ENCODE measurements around the gene HLA-DQB1.
"Not testable (repeated sequence)": the region's sequence is repeated elsewhere in the genome, so short reads cannot be mapped to it uniquely, and the experiment has no call there.

Gene HLA-DQB1

DNA sequence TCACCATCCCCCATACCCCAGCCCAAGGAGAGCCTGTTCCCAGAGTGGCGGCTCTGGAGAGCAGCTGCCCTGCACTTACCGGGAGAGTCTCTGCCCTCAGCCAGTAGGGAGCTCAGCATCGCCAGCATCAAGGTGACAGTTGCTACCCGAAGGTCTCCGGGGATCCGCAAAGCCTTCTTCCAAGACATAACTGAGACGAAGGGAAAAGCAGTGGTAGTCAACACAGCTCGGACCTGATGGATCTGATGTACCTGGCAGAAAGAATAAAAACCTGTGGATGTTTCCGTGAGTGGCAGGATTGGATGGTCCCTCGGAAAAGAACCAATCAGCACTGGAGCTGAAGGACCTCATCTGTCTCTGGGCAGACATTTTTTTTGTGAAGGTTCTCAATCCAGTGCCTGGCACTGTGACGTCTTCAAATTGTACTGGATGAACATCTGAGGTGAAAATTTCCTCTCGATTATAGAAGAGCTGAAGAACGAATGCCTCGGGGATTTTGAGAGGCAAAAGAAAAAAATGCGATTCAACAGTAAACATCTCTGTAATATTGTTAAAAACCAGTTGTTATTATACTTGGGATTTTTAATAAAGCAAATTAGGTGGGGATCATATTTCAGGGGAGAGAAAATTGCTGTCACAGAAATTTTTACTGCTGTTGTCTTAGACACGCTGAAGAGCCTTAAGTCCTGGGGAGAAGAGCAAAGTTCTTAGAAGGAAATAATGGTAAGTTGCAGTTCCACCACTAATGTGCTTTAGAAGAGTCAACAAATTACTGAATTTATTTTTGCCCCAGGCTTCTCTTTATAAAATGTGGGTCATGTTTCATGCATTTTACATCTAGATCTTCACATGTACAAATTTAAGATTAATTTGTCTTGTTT lies at the start of gene HLA-DQB1:
Gene HLA-DQB1, minus strand, starts transcription at position 238 of the 881 bp plus-strand sequence. Its CDS starts 50 bp downstream, at position 188.
- DNase-seq (ENCODE audit: low spot score), result peak; percentile 94

DNA sequence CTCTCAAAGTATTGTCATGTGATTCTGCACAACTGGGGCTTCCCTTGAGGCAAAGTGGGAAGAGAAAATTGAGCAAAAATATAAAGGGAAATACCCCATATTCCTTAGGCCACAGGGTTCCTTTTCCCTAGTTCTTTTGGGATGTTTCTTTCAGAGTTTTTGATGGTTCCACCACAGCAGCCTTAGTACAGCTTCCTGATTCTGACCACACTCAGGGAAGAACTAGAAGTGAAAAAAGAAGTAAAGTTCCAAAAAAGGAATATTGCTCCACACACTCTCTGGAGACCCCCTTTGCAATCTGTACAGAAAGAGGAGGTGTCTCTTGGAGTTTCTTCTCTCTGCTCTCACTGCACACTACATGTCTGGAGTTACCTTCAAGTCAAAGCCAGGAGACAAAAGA lies 46.8 kb upstream of the HLA-DQB1 start:
- no peak for DNase-seq (ENCODE audit: low spot score)

DNA sequence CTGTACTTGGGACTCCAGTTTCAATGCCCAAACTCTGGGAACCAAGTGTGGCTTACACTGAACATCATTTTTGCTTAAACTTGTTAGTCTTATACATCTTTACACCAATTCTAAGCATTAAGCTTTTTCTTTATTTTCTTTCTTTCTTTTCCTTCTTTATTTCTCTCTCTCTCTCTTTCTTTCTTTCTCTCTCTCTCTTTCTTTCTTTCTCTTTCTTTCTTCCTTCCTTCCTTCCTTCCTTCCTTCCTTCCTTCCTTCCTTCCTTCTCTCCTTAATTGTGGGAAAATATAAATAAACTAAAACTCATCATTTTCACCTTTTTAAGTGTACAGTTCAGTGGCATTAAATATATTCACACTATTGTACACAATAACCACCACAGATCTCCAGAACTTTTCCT lies 43.2 kb upstream of the HLA-DQB1 start:
- DNase-seq (ENCODE audit: low spot score), result no peak

- DNase-seq (ENCODE audit: low spot score), result not testable (repeated sequence)
Observed at GRCh38 chr6:32705164-32705563, 38.7 kb upstream of the HLA-DQB1 start.

- no peak for DNase-seq (ENCODE audit: low spot score)
Observed at GRCh38 chr6:32703347-32703746, 36.9 kb upstream of the HLA-DQB1 start.

- DNase-seq (ENCODE audit: low spot score), result peak; percentile 67
Observed at GRCh38 chr6:32700391-32701040, 34.1 kb upstream of the HLA-DQB1 start.

GRCh38 chr6:32697031-32697430 lies 30.6 kb upstream of the HLA-DQB1 start:
- DNase-seq (ENCODE audit: low spot score), result no peak

DNA sequence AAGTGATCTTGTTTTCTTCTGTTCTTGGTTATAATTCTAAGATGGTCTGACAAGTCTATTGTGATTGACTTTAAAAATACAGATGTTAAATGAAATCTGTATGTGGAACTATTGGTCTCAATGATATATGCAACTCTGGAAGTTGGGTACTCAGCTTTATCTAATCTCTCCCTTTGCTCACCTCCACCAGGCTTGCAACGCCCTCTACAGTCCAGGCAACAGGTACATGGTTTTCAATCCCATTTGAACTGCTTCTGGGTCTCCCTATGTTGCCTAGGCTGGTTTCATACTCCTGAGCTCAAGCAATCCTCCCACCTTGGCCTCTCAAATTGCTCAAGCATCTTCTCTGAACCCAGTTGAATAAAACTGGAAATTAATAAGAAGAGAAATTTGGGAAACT lies 25.6 kb upstream of the HLA-DQB1 start:
- DNase-seq (ENCODE audit: low spot score), result peak; percentile 78

DNA sequence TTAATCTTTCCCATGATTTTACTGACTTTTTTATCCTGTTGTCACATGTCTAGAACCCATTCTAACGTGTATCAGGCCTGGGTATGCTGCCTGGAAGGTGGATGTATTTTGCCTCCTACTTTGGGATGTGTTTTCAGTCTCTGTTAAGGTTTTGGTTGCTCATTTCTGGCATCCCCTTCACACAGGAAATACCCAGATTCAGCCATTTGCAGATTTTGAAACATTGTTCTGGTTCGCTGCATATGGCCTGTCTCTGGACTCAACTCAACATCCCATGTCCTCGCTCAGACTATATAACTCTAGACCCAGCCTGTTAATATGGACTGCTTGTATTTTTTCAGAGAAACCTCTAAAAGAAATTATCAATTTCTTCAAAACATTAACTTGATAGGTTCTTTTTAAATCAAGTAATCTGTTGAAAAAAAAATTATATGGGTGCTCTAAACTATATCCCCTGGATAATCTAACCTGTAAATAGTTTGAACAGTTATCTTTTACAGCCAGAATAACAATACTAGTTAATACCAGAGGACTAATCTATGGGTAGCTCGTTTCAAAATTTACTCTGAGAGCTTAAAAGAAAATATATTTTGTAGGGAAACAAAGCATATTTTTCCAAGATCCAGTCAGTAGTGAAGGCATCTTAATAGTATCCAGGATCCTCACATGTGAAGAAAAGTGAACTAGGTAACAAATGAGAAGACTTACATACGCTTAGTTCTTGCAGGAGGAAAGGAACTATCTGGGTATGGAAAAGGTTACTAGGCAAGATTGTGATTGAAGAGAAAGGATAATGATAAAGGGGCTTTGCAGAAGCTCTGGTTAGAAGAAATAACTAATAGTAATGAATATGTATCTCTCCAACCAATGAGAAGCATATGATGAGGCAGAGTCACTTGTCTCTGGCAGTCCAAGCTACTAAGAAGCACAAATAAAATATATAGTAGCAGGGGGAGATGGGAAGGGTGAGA lies 23.4 kb upstream of the HLA-DQB1 start:
- peak; percentile 72 for DNase-seq (ENCODE audit: low spot score)

DNA sequence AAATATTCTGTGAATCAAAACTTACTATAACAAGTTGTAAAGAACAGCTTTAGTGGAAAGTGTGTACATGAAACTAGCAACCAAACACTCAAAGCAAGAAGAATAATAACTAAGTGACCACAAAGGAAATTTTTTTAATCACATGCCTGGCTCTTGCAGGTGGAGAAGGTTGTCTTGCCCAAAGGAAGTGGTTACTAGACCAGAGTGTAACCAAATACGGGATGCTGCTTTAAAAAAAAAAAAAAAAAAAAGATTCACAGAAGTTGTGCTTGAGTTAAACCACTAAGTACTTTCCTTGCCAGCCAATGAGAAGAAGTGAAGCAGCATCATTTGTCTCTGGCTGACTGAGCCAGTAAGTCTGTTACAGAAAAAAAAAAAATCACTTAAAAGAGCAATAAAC lies 19.1 kb upstream of the HLA-DQB1 start:
- peak; percentile 91 for DNase-seq (ENCODE audit: low spot score)

GRCh38 chr6:32684246-32684645 lies 17.8 kb upstream of the HLA-DQB1 start:
- no peak for DNase-seq (ENCODE audit: low spot score)

GRCh38 chr6:32680055-32680454 lies 13.6 kb upstream of the HLA-DQB1 start:
- DNase-seq (ENCODE audit: low spot score), result no peak

DNA sequence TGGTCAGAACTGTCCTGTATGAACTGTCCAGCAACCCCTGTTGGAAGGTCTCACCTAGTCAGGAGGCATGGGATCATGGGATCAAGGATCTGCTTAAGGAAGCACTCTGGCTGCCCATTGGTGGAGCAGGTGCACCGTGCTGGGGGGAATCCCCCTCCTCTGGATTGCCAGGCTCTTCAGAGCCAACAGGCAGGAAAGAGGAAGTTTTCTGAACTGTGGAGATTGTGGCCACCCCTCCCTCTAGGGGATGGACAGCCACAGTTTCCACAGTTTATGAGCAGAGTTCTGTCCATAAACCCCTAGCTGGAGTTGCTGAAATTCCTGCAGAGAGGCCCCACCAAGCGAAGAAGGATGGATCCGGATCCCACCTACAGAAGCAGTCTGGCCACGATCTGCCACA lies 13.0 kb upstream of the HLA-DQB1 start:
- DNase-seq (ENCODE audit: low spot score), result no peak

GRCh38 chr6:32674123-32674522 lies 7.7 kb upstream of the HLA-DQB1 start:
- DNase-seq (ENCODE audit: low spot score), result not testable (repeated sequence)

GRCh38 chr6:32671908-32672307 lies 5.5 kb upstream of the HLA-DQB1 start:
- DNase-seq (ENCODE audit: low spot score), result not testable (repeated sequence)

- DNase-seq (ENCODE audit: low spot score), result no peak
Observed at GRCh38 chr6:32669893-32670292, 3.4 kb upstream of the HLA-DQB1 start.

GRCh38 chr6:32669240-32669639 lies 2.8 kb upstream of the HLA-DQB1 start:
- no peak for DNase-seq (ENCODE audit: low spot score)

DNA sequence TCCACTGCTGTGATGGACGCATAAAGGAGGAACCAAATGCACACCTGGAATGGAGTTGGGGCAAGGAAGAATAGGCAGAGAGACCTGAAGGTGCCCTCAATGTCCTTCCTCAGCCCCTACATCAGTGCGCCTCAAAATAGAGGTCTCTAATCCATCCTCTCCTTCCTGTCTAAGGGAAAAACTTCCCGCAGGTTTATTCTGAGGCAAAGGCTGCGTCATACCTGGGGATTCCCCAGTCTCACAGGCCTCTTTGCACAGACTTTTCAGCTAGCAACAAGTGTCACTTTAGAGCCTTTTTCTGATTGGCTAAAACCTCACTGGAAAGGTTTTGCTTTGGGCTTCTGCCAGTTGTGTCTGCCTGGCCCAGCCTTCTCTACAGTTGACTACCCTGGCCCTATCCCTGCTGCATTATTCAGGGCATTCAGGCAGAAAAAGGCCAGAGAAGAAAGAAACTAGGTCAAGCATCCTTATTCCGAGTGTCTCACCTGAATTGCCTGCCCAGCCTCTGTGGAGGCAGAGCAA lies 1.8 kb upstream of the HLA-DQB1 start:
- peak; percentile 92 for DNase-seq (ENCODE audit: low spot score)

DNA sequence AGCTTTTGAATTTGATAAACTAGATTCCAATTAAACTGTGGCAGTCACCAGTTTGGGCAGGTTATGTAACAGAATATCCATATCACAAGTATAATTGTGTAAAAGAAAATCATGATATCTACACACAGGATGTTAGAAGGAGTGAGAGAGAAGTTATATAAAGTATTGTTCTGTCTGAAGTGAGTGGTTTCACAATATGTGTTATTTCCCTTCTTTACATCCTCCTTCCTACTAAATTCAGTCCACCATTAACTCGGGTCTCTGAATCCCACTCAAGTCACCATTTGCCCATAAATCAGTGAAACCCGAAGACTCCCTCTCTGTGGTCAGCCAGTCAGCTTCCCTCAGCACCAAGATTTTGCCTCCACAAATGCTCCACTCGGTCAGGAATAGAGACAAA lies 796 bp downstream of the HLA-DQB1 start:
- peak; percentile 24 for DNase-seq (ENCODE audit: low spot score)

DNA sequence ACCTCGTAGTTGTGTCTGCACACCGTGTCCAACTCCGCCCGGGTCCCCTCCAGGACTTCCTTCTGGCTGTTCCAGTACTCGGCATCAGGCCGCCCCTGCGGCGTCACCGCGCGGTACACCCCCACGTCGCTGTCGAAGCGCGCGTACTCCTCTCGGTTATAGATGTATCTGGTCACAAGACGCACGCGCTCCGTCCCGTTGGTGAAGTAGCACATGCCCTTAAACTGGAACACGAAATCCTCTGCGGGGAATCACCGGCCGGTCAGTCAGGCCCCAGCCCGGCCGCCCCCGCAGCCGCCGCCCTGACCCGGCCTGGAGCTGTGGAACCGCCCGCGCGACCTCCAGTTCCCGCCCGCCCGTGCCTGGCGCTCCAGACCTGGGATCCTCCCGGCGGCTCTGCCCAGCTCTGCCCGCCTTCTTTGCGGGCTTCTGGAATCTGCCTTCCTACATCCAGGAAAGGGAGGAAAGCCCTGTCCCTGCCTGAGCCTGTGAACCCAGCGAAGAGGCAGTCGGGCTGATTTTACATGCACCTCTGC lies 1.6 kb downstream of the HLA-DQB1 start:
- DNase-seq (ENCODE audit: low spot score), result peak; percentile 70

DNA sequence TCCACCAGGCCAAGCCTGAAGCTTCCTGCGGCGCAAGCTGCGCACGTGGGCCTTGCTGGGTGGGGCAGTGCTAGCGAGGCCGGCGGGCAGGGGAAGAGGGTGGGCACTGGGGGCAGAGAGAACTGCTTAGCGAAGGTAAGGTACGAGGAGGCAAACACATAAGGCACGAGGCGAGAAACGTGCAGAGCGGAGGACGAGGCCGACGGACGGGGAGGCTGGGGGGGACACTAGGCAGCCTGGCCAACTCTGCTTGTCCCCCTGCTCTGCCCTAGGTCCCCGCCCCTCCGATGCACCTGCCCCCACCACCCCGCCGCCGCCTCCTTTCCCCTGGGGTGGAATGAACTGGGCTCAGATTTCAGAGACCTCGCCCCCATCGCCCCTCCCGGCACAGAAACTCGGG lies 2.1 kb downstream of the HLA-DQB1 start:
- DNase-seq (ENCODE audit: low spot score), result no peak

DNA sequence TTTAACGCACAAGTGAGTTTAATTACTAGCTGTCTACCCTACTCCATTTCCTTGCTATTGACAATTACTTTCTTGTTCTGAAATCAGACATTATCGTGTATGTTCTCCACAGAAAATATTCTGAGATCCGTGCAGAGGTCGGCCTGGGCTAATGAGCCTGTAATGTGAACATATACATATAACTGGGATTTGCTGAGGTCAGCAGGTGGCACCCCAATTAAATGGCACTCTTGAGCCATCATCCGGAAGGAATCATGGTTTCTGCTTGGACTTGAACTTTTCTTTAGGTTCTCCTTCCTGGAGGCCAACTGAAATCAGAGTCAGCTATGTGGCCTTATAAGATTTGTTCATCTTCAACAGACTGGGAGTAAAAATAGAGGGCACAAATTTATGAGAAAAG lies 3.6 kb downstream of the HLA-DQB1 start:
- no peak for DNase-seq (ENCODE audit: low spot score)
